ENCODE measurements around the gene TNRC18. TPM values are rescaled to one million over a fixed set of nuclear protein-coding genes. Genes with fewer than 3 reads are reported as not detected.

TNRC18 gene
- polyA plus RNA-seq, 3 donors, result 0.64 to 49.9 (median 0.70) TPM

DNA sequence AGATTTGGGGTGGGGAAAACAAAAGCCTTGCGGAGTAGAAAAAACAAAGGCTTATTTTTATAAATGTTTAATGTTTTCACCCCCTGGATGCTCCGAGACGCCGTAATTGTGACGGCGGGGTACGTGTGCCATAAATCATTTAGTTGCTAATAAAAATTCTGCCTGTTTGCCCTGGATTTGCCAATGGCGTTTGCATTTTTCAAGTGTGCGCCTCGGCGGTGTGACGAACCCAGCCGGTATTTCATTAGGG is 2.5 kb upstream of the TNRC18 start:
- Mint-ChIP-seq H3K36me3 (peaks cover 0 to 2% of the 10 kb centered on the region in 2 donors), H3K9me3 (peaks cover 0 to 6% (median 0%) of the 10 kb centered on the region in 7 donors), H3K27me3 (ENCODE audit: low read depth in 3 of 3) (peaks cover 0 to 3% (median 1%) of the 10 kb centered on the region in 3 donors), H3K27ac (peak overlapping the region; percentile 85 to 98 (median 96)), H3K4me1 (peaks cover 29% of the 10 kb centered on the region), H3K4me3 (peak overlapping the region; percentile 98 to 99)
- TF ChIP-seq, protein P1, sequence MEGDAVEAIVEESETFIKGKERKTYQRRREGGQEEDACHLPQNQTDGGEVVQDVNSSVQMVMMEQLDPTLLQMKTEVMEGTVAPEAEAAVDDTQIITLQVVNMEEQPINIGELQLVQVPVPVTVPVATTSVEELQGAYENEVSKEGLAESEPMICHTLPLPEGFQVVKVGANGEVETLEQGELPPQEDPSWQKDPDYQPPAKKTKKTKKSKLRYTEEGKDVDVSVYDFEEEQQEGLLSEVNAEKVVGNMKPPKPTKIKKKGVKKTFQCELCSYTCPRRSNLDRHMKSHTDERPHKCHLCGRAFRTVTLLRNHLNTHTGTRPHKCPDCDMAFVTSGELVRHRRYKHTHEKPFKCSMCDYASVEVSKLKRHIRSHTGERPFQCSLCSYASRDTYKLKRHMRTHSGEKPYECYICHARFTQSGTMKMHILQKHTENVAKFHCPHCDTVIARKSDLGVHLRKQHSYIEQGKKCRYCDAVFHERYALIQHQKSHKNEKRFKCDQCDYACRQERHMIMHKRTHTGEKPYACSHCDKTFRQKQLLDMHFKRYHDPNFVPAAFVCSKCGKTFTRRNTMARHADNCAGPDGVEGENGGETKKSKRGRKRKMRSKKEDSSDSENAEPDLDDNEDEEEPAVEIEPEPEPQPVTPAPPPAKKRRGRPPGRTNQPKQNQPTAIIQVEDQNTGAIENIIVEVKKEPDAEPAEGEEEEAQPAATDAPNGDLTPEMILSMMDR (IDR thresholded peaks at IDR 0.05), result no peak
- H3K4me1 ChIP-seq (ENCODE audit: control insufficient read depth in 1 of 2, insufficient read depth in 2 of 2, low read length in 2 of 2), result peaks cover 26 to 35% of the 10 kb centered on the region in 2 donors
- peaks cover 95% of the 10 kb centered on the region for H3K79me2 ChIP-seq (ENCODE audit: insufficient read depth, low read length)
- peak overlapping the region; percentile 96 for H3K4me2 ChIP-seq (replicated peaks; ENCODE audit: extremely low read depth, low read length, poor library complexity, severe bottlenecking)
- no peaks in the 10 kb centered on the region for H3K9me3 ChIP-seq (replicated peaks in 1 of 2; ENCODE audit: control insufficient read depth in 1 of 2, insufficient read depth in 1 of 2, low read length in 2 of 2)
- no peaks in the 10 kb centered on the region for H3K27me3 ChIP-seq (ENCODE audit: control insufficient read depth in 2 of 2, insufficient read depth in 2 of 2, low read length in 2 of 2)
- peaks cover 50% of the 10 kb centered on the region for H4K20me1 ChIP-seq (ENCODE audit: insufficient read depth, low read length)
- DNase-seq, result no peak
- peak overlapping the region; percentile 94 for H3K9ac ChIP-seq (ENCODE audit: insufficient read depth, low read length, poor library complexity, severe bottlenecking)
- H3K4me3 ChIP-seq (replicated peaks in 1 of 3; ENCODE audit: low read depth in 2 of 3, low read length in 3 of 3), result peak overlapping the region; percentile 90 to 98 (median 97)
- 0% methylated on average over 13 of the region's 13 CpGs for WGBS (ENCODE audit: insufficient coverage)
- peak overlapping the region; percentile 92 to 97 for H3K27ac ChIP-seq (ENCODE audit: low read depth in 1 of 2, low read length in 2 of 2)
- no peaks in the 10 kb centered on the region for H3K36me3 ChIP-seq (replicated peaks in 1 of 2; ENCODE audit: control insufficient read depth in 1 of 2, insufficient read depth in 2 of 2, low read length in 2 of 2)
- intact Hi-C loops (cut with micrococcal nuclease), result no loop called here
- H2AFZ ChIP-seq (ENCODE audit: insufficient read depth, low read depth, low read length, poor library complexity, severe bottlenecking), result peak overlapping the region; percentile 81

DNA sequence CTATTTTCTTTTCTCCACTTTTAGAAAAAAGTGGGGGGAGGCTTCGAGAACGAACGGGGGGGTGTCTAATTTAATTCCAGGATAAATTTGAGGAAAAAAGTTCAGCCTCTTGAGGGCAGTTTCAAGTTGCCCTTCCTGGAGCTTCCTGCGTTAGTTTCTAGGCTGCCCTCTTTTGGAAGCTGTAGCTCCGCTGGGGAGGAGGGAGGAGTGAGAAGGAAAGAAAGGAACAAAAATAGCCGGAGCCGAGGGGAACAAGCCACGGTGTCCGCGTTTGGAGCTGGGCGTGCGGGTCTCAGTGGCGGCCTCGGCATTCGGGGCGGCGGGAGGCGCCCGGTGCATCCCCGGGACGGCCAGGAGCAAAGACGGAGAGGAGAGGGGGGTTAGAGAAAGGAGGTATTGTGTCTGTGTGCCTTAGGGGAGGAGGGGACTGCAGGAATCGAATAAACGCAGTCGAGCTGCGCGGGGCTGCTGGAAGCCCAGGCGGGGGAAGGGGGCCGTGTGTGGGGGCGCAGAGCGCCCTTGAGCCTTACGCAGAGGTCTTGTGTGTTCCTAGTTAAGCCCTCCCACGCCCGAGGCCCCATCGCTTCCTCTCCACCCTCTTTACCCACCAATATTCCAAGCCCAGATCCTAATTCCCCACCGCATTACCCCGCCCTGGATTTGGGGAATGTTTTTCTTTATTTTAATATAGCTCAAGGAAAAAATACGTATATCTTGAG is 2.0 kb upstream of the TNRC18 start:
- Histone ChIP-seq H3K4me1 (ENCODE audit: control insufficient read depth in 1 of 2, insufficient read depth in 2 of 2, low read length in 2 of 2) (peaks cover 26 to 35% of the 10 kb centered on the region in 2 donors), H3K79me2 (ENCODE audit: insufficient read depth, low read length) (peaks cover 95% of the 10 kb centered on the region), H3K36me3 (replicated peaks in 1 of 2; ENCODE audit: control insufficient read depth in 1 of 2, insufficient read depth in 2 of 2, low read length in 2 of 2) (no peaks in the 10 kb centered on the region), H3K9me3 (replicated peaks in 1 of 2; ENCODE audit: control insufficient read depth in 1 of 2, insufficient read depth in 1 of 2, low read length in 2 of 2) (no peaks in the 10 kb centered on the region), H3K9ac (ENCODE audit: insufficient read depth, low read length, poor library complexity, severe bottlenecking) (peak overlapping the region; percentile 94), H3K27ac (ENCODE audit: low read depth in 1 of 2, low read length in 2 of 2) (peak overlapping the region; percentile 92 to 97), H4K20me1 (ENCODE audit: insufficient read depth, low read length) (peaks cover 49% of the 10 kb centered on the region), H3K27me3 (ENCODE audit: control insufficient read depth in 2 of 2, insufficient read depth in 2 of 2, low read length in 2 of 2) (no peaks in the 10 kb centered on the region), H3K4me2 (replicated peaks; ENCODE audit: extremely low read depth, low read length, poor library complexity, severe bottlenecking) (peak overlapping the region; percentile 96), H3K4me3 (replicated peaks in 1 of 3; ENCODE audit: low read depth in 2 of 3, low read length in 3 of 3) (peak overlapping the region; percentile 90 to 98 (median 97)), H2AFZ (ENCODE audit: insufficient read depth, low read depth, low read length, poor library complexity, severe bottlenecking) (peak overlapping the region; percentile 81)
- Mint-ChIP-seq H3K4me3 (peak overlapping the region; percentile 98 to 99), H3K27me3 (ENCODE audit: low read depth in 3 of 3) (peaks cover 0 to 3% (median 1%) of the 10 kb centered on the region in 3 donors), H3K9me3 (peaks cover 0 to 6% (median 0%) of the 10 kb centered on the region in 7 donors), H3K27ac (peak overlapping the region; percentile 85 to 98 (median 96)), H3K36me3 (peaks cover 0 to 2% of the 10 kb centered on the region in 2 donors), H3K4me1 (peaks cover 29% of the 10 kb centered on the region)
- intact Hi-C loops (cut with micrococcal nuclease), result no loop called here
- no peak for DNase-seq
- 0% methylated on average over 15 of the region's 38 CpGs for WGBS (ENCODE audit: insufficient coverage)
- TF ChIP-seq, protein P1 (IDR thresholded peaks at IDR 0.05), result no peak

All from CD14-positive monocyte (primary cell).